HG02571 (cell line): ENCODE data around the gene APOBEC3F.

Experiments
- ATAC-seq: cut with Tn5 transposase; IDR thresholded peaks from one replicate; pipeline ENCODE4 v1.9.1; 2021; ENCODE audit warnings: mild to moderate bottlenecking, moderate library complexity; ENCODE audit not compliant: unreplicated experiment

Gene APOBEC3F

DNA sequence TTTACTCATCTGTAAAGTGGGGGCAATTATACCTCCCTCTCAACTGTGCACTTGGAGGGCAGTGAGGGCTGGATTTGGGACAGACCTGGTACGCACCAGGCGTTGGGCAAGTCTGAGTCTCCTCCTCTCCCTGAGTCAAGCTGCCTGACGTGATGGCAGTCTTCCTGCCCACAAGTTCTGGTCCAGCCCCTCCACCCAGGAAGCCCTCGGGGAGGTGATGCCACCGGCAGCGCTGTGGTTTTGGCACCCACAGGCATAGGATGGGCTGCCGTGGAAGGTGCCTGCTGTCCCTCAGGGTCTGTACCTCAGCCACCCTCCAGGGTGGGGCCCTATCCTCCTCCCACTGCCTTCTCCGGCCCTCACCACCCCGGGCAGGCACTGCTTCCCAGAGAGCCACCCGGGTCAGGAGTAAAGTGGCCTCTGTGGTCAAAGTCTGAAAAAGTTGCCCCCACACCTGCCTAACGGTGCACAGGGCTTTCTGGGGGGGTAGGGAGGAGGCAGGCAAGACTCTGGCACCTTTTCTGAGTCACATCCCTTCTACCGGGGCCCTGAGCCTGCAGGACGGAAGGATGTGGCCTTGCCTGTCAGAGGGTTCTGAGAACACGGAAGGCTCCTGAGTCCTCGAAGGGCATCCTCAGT lies 49.9 kb downstream of the APOBEC3F start:
- ATAC-seq: no peak

DNA sequence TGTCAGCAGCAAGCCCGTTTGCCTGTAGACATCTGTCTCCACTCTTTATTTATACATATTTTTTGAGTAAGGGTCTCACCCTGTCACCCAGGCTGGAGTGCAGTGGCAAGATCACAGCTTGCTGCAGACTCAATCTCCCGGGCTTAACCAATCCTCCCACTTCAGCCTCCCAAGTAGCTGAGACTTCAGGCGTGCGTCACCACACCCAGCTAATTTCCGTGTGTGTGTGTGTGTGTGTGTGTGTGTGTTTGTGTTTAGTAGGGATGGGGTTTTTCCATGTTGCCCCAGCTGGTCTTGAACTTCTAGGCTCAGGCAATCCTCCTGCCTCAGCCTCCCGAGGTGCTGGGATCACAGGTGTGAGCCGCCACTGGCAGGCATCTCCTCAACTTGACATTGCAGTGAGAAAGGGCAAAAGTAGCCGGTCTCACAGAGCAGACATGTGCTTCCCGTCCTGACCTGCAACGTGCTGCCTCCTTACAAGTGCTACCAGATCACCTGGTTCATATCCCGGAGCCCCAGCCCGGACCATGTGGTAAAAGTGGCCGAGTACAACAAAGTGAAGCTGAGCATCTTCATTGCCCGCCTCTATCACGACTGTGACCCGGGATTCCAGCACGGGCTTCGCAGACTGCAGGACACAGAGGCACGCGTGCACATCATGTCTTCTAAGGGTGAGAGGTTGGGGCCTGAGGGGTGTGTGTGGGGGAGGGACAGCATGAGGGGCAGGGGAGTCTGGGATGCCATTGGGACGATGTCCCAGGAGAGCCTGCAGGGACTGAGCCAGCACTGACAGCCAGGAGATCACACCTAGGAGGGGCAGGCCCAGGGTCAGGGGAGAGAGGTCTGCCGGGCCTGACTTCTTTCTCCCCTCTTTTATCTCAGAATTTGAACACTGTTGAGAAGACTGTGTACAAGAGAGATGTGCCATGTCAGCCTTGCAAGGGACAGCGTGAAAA lies 50.7 kb downstream of the APOBEC3F start:
- no peak for ATAC-seq

GRCh38 chr22:39092111-39092862 lies 51.6 kb downstream of the APOBEC3F start:
- ATAC-seq: no peak

DNA sequence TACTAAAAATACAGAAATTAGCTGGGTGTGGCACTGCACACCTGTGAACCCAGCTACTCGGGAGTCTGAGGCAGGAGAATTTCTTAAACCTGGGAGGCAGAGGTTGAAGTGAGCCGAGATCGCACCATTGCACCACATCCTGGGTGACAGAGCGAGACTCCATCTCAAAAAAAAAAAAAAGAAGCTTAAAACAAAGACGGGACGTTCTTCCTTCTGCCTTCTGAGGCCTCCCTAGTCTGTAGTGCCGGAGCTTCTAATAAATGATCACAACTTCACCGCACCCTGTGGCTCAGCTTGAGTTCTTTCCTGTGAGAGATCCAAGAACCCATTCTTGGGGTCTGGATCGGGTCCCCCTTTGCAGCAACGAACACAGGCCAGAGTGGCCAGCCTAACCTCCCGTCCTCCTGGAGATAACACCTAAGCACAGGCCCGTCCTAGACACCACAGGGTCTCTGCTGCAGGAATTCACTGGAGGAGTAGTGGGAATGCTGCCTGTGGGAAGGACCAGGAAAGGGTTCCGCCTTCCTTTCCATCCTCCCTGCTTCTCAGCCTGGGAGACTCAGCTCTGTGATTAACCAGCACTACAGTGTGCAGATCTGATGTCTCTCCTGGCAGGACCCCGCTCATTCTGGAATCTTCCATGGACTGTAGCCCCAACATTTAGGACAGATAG lies 54.2 kb downstream of the APOBEC3F start:
- no peak for ATAC-seq

DNA sequence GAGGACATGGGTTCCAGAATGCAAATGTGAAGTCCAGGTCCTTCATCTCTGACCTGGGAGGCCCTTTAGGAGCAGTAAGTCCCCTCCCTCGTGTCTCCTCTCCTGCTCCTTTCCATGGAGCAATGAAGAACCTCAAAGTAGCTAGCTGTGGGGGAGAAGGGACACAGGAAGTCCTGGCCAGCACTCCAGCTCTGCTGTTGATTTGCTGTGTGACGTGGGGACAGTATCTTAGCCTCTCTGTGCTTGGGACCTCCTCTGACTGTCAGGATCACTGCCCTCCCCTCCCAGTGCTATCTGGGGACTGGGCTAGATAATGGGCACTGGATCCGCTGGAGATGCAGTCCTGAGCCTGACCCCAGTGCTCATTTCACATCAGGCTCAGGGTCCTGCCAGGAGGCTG lies 55.3 kb downstream of the APOBEC3F start:
- no peak for ATAC-seq

DNA sequence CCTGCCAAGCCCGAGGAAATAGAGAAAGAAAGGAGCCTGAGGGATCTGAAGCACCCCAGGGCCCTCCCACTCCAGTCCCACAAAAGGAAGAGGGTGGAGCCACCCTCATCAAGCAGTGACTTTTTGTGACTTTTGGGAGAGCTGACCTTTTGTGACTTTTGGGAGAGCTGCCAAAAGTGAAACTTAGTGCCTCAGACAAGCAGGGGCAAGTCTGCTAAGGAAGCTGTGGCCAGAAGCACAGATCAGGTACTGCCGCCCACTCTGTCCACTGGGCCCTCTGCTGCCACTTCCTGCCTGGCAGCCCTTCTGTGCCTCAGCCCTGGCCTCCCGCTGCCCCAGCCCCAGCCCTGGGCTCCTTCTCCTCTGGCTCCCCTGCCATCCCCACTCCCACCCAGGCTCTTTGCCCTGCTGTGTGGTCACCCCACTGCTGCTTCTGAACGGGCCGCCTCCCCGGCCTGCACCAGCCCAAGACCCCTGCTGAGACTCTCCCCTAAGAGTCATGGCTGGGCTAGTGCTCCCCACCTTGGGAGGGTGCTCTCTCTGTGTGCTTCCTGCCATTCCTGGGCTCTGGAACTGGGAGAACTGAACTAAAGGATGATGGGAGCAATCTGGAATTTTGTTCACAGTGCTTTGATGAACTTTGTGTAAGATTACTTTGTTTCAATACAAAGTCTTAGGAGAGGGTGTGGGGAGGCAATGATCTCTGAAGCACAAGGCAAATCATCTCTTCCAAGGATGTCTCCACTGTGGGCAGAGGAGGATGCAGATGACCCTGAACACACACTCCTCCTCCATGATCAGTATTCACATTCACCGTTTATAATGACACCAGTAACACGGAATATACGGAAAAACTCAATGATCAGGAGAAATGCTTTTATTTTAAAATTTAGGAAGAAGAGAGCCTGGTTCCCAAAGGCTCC lies 56.7 kb downstream of the APOBEC3F start, which contains the start of gene APOBEC3H:
APOBEC3H (plus strand) TSS at position 147 of the 923 bp plus-strand sequence. CDS start 3,035 bp downstream, outside the sequence.
- ATAC-seq: no peak

- ATAC-seq: no peak
Measured at GRCh38 chr22:39098026-39098425, 57.4 kb downstream of the APOBEC3F start.

DNA sequence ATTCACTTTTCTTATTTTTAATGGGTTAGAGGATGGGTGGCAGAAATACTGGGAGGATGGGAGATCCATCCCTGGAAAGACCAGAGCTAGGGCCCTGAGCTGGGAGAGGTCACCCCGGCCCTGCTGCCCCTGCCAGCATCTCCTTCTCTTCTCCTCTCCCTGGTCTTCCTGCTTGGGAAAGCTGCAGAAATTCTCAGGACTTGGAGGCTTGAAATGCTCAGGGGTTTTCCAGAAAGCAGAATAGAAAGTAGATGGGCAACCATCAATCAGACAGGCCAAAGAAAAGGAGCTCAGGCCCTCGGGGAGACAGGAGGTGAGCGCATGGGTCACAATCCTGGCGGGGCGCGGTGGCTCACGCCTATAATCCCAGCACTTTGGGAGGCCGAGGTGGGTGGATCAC lies 57.9 kb downstream of the APOBEC3F start:
- ATAC-seq: no peak

GRCh38 chr22:39101226-39101625 lies 60.6 kb downstream of the APOBEC3F start:
- ATAC-seq: no peak

DNA sequence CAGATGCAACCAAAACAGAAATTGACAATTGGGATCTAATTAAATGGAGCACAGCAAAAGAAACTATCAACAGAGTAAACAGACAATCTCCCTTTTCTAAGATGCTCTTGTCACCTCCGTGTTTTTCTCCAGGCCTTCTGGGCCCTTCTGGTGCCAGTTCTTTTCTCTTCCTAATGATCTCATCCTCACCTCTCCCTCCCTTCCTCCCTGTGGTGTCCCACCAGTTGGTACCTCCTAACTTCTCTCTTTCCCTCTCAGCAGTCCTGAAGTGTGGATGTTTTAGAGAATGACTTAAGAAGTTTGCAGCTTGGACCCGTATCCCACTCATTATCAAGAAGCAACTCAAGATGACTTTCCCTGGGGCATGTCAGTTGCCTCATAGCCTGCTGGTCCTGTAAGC lies 62.8 kb downstream of the APOBEC3F start:
- no peak for ATAC-seq
